Endodermal cell (in vitro differentiated cells): ENCODE results near the gene ELP2. TPM values are rescaled to one million over a fixed set of nuclear protein-coding genes. Genes with fewer than 3 reads are reported as not detected.

Experiments
- DNase-seq: peaks from one replicate; pipeline ENCODE4 v3.0.0-alpha.2; 2017
- H3K27ac ChIP-seq: 2 replicates; pipeline ENCODE4 v1.5.1; 2013; ENCODE audit warnings: mild to moderate bottlenecking, low read depth, low read length, moderate library complexity
- H3K27me3 ChIP-seq: 2 replicates; pipeline ENCODE4 v1.6.1; 2013; ENCODE audit warnings: mild to moderate bottlenecking, low read length, moderate library complexity; ENCODE audit not compliant: insufficient read depth, control insufficient read depth, poor library complexity, severe bottlenecking
- H3K36me3 ChIP-seq: 2 replicates; pipeline ENCODE4 v1.7.0; 2013; ENCODE audit warnings: mild to moderate bottlenecking, low read length, moderate library complexity; ENCODE audit not compliant: control insufficient read depth, insufficient read depth
- H3K4me1 ChIP-seq: one replicate; pipeline ENCODE4 v1.7.0; 2013; ENCODE audit warnings: low read length; ENCODE audit not compliant: control insufficient read depth, insufficient read depth
- H3K4me3 ChIP-seq: 2 replicates; pipeline ENCODE4 v1.5.1; 2013; ENCODE audit warnings: mild to moderate bottlenecking, low read length, moderate library complexity
- H3K9ac ChIP-seq: 2 replicates; pipeline ENCODE4 v1.6.1; 2013; ENCODE audit warnings: mild to moderate bottlenecking, low read length, moderate library complexity; ENCODE audit not compliant: poor library complexity, severe bottlenecking; ENCODE audit errors: extremely low read depth
- H3K9me3 ChIP-seq: 2 replicates; pipeline ENCODE4 v1.6.1; 2013; ENCODE audit warnings: mild to moderate bottlenecking, low read length, moderate library complexity; ENCODE audit not compliant: control insufficient read depth
- H3K27ac Mint-ChIP-seq: 2 replicates; pipeline ENCODE4 v1.8.0; 2020; ENCODE audit warnings: mixed read lengths
- H3K27me3 Mint-ChIP-seq: 2 replicates; pipeline ENCODE4 v1.8.0; 2021; ENCODE audit warnings: mild to moderate bottlenecking, mixed read lengths; ENCODE audit not compliant: insufficient read depth
- H3K36me3 Mint-ChIP-seq: 2 replicates; pipeline ENCODE4 v1.8.0; 2020; ENCODE audit warnings: low read depth, mixed read lengths
- H3K4me1 Mint-ChIP-seq: 2 replicates; pipeline ENCODE4 v1.8.0; 2020; ENCODE audit warnings: mixed read lengths
- H3K4me3 Mint-ChIP-seq: 2 replicates; pipeline ENCODE4 v1.8.0; 2020; ENCODE audit warnings: mild to moderate bottlenecking, moderate library complexity, mixed read lengths
- H3K9me3 Mint-ChIP-seq: 2 replicates; pipeline ENCODE4 v1.8.0; 2020; ENCODE audit warnings: mild to moderate bottlenecking, mixed read lengths
- CTCF ChIP-seq: fragments of 200-600 bp; sonication (generic); conservative IDR thresholded peaks from 2 replicates; pipeline ENCODE4 v1.5.0; 2021; ENCODE audit warnings: antibody characterized with exemption, mild to moderate bottlenecking
- WGBS, 2 experiments: methylation state at CpG; one replicate each; pipeline versions ENCODE4 v1.1.5 to v1.1.7; 2013; ENCODE audit warnings: missing lambda C conversion rate in 2 of 2, mixed read lengths in 1 of 2; ENCODE audit not compliant: insufficient coverage in 1 of 2, insufficient read length in 1 of 2; 5-methylcytosine and 5-hydroxymethylcytosine counted together
- total RNA-seq, 2 donors: library from RNA; stranded (reverse); fragmentation: NEBNext Ultra II Directional in 1 of 2; extraction: Animal tissue kit (Norgen Biotek cat#: 25700) in 1 of 2; gene quantifications; 2 replicates in 1 of 2; 3 replicates in 1 of 2; pipeline ENCODE4 v1.2.1, GENCODE V29; 2021

Gene ELP2
- total RNA-seq, 2 donors from 2014 or later: 125 to 129 TPM

DNA sequence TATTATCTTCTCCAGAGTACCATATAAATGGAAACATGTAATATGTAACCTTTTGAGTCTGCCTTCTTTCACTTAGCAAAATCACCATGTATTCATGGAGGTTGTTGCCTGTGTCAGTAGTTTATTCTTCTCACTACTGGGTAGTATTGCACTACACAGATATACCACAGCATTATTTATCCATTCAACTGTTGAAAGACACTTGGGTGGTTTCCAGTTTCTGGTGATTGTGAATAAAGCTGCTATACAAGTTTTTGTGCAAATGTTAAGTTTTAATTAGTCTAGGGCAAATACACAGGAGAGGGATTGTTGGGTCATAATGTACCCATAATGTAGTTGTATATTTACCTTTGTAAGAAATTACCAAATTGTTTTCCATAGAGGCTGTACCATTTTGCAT is 32.7 kb upstream of the ELP2 start:
- peaks cover 2% of the 10 kb centered on the region for H3K27me3 Mint-ChIP-seq
- H3K27ac Mint-ChIP-seq: no peak overlapping the region
- H3K4me3 Mint-ChIP-seq: no peak overlapping the region
- TF ChIP-seq CTCF: no peak
- no peak overlapping the region for H3K4me3 ChIP-seq
- H3K9me3 Mint-ChIP-seq: peaks cover 9% of the 10 kb centered on the region
- peaks cover 6% of the 10 kb centered on the region for H3K9me3 ChIP-seq
- H3K4me1 ChIP-seq: no peaks in the 10 kb centered on the region
- no peaks in the 10 kb centered on the region for H3K27me3 ChIP-seq
- H3K36me3 ChIP-seq: no peaks in the 10 kb centered on the region
- H3K4me1 Mint-ChIP-seq: no peaks in the 10 kb centered on the region
- H3K9ac ChIP-seq: no peak overlapping the region
- H3K27ac ChIP-seq: no peak overlapping the region
- H3K36me3 Mint-ChIP-seq: no peaks in the 10 kb centered on the region
- DNase-seq: no peak

DNA sequence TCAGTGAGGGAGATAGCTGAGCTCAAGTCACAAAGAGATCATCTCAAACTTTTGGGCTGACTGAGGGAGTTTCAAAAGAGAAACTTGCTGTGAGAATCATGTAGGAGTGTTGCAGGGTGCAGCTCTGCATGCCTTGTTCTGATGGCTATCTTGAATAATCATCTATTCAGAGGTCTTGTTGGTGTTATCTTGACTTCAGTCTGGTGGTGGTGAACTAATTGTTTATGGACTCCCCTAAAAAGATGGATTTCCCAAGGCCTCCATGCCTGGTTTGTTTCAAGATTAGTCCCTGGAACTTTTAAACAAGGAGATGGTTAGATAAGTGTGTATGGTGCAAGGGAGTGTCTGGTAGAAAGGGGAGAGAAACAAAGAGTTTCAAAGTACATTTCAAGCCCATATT is 30.4 kb upstream of the ELP2 start:
- H3K4me3 ChIP-seq: no peak overlapping the region
- peaks cover 16% of the 10 kb centered on the region for H3K9me3 Mint-ChIP-seq
- H3K9me3 ChIP-seq: peaks cover 11% of the 10 kb centered on the region
- H3K36me3 Mint-ChIP-seq: no peaks in the 10 kb centered on the region
- peaks cover 2% of the 10 kb centered on the region for H3K27me3 Mint-ChIP-seq
- H3K4me1 ChIP-seq: no peaks in the 10 kb centered on the region
- no peaks in the 10 kb centered on the region for H3K36me3 ChIP-seq
- no peak overlapping the region for H3K9ac ChIP-seq
- no peaks in the 10 kb centered on the region for H3K27me3 ChIP-seq
- no peak overlapping the region for H3K27ac Mint-ChIP-seq
- no peak for TF ChIP-seq CTCF
- no peak overlapping the region for H3K4me3 Mint-ChIP-seq
- no peak overlapping the region for H3K27ac ChIP-seq
- DNase-seq: no peak
- H3K4me1 Mint-ChIP-seq: no peaks in the 10 kb centered on the region

DNA sequence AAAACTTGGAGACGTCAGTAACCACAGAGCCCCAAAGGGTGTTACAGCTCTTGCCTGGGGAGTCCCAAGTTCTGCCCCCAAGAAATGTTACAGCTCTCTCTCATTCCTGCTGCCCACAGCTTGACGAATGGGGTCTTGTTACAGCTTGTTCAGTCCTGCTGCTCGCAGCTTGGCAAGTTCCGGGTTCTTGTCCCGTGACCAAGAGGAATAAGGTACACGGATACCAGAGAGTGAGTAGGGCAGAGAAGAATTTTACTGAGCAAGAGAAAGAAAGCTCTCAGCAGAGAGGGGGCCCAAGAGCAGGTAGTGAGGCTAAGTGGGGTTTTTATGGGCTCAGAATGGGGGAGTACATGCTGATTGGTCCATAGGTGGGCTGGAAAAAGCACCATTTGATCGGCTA is 27.8 kb upstream of the ELP2 start:
- H3K4me1 Mint-ChIP-seq: no peaks in the 10 kb centered on the region
- DNase-seq: no peak
- 92 to 93% methylated on average over 3 to 7 of the region's 7 CpGs for WGBS, 2 experiments
- no peak overlapping the region for H3K27ac ChIP-seq
- peaks cover 11% of the 10 kb centered on the region for H3K9me3 ChIP-seq
- H3K36me3 Mint-ChIP-seq: no peaks in the 10 kb centered on the region
- peaks cover 16% of the 10 kb centered on the region for H3K9me3 Mint-ChIP-seq
- no peaks in the 10 kb centered on the region for H3K27me3 ChIP-seq
- H3K4me3 ChIP-seq: no peak overlapping the region
- no peak overlapping the region for H3K27ac Mint-ChIP-seq
- no peak overlapping the region for H3K9ac ChIP-seq
- no peak overlapping the region for H3K4me3 Mint-ChIP-seq
- no peak for TF ChIP-seq CTCF
- peaks cover 2% of the 10 kb centered on the region for H3K27me3 Mint-ChIP-seq
- H3K4me1 ChIP-seq: no peaks in the 10 kb centered on the region
- no peaks in the 10 kb centered on the region for H3K36me3 ChIP-seq
